Stimulated activated naive B cell treated with anti-CD40 and anti-IgM and Interleukin-4, amounts not matched to agents 10 μg/mL and 1 μg/mL and 100 μg/mL, for 72 hours (primary cell): ENCODE results near the gene OR10T2.
"Not testable (repeated sequence)": the region's sequence is repeated elsewhere in the genome, so short reads cannot be mapped to it uniquely, and the experiment has no call there.

Experiments used
- ATAC-seq, 2 donors: fragments of 150-1000 bp; cut with Tn5 transposase; replicated peaks; 2 replicates each; pipeline ENCODE4 v1.10.0; 2021; ENCODE audit warnings: moderate library complexity in 1 of 2
- DNase-seq: peaks from one replicate; pipeline ENCODE4 v3.0.0; 2021
- H3K27ac Mint-ChIP-seq: one replicate; pipeline ENCODE4 v1.8.0; 2022; ENCODE audit warnings: mild to moderate bottlenecking, mixed read lengths
- H3K27me3 Mint-ChIP-seq, 2 donors: one replicate each; pipeline ENCODE4 v1.8.0; 2022; ENCODE audit warnings: mixed read lengths in 2 of 2
- H3K36me3 Mint-ChIP-seq, 2 donors: one replicate each; pipeline ENCODE4 v1.8.0; 2022; ENCODE audit warnings: mixed read lengths in 2 of 2, mild to moderate bottlenecking in 1 of 2
- H3K4me1 Mint-ChIP-seq, 2 donors: one replicate each; pipeline ENCODE4 v1.8.0; 2022; ENCODE audit warnings: mixed read lengths in 2 of 2, mild to moderate bottlenecking in 1 of 2
- H3K4me3 Mint-ChIP-seq, 2 donors: one replicate each; pipeline ENCODE4 v1.8.0; 2022; ENCODE audit warnings: mild to moderate bottlenecking in 2 of 2, mixed read lengths in 2 of 2, moderate library complexity in 1 of 2
- H3K9me3 Mint-ChIP-seq, 2 donors: one replicate each; pipeline ENCODE4 v1.8.0; 2022; ENCODE audit warnings: mixed read lengths in 2 of 2, mild to moderate bottlenecking in 1 of 2

The OR10T2 gene, protein sequence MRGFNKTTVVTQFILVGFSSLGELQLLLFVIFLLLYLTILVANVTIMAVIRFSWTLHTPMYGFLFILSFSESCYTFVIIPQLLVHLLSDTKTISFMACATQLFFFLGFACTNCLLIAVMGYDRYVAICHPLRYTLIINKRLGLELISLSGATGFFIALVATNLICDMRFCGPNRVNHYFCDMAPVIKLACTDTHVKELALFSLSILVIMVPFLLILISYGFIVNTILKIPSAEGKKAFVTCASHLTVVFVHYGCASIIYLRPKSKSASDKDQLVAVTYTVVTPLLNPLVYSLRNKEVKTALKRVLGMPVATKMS

DNA sequence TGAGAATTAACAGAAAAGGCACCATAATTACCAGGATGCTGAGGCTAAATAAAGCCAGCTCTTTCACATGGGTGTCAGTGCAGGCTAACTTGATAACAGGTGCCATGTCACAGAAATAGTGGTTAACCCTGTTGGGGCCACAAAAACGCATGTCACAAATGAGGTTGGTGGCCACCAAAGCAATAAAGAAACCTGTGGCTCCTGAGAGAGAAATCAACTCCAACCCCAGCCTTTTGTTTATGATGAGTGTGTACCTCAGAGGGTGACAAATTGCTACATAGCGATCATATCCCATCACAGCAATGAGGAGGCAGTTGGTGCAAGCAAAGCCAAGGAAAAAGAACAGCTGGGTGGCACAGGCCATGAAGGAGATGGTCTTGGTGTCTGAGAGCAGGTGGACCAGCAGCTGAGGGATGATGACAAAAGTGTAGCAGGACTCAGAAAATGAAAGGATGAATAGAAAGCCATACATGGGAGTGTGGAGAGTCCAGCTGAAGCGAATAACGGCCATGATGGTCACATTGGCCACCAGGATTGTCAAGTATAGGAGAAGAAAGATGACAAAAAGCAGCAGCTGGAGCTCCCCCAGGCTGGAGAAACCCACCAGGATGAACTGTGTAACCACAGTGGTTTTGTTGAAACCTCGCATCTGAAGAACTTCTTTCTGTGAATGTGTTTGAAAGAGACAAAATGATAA lies at the start of gene OR10T2:
Gene OR10T2, minus strand, starts transcription at position 649 of the 697 bp plus-strand sequence. Its CDS starts 0 bp downstream, at position 649.
- DNase-seq: no peak
- ATAC-seq: no peak
- H3K27me3 Mint-ChIP-seq: no peaks in the 10 kb centered on the region
- no peaks in the 10 kb centered on the region for H3K9me3 Mint-ChIP-seq
- no peak within 1 kb of the TSS for H3K4me3 Mint-ChIP-seq
- H3K36me3 Mint-ChIP-seq: no peaks in the 10 kb centered on the region
- H3K27ac Mint-ChIP-seq: no peak within 1 kb of the TSS
- peaks cover 8 to 10% of the 10 kb centered on the region in 2 donors for H3K4me1 Mint-ChIP-seq

DNA sequence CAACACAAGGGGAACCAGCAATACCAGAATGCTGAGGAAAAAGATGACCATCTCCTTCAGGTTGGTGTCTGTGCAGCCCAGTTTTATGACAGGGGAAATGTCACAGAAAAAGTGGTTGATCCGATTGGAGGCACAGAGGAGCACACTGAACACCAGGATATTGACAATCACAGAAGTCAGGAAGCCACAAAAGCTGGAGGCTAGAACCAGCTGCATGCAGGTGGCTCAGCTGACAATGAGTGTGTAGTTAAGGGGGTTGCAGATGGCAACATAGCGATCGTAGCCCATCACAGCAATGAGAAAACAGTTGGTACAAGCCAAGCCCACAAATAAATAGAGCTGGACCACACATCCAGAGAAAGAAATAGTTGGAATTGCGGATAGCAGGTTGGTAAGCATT lies 46.1 kb upstream of the OR10T2 start:
- peaks cover 0 to 2% of the 10 kb centered on the region in 2 donors for H3K4me1 Mint-ChIP-seq
- H3K27ac Mint-ChIP-seq: no peak overlapping the region
- peaks cover under 1 to 1% of the 10 kb centered on the region in 2 donors for H3K9me3 Mint-ChIP-seq
- ATAC-seq (no peak), DNase-seq (no peak)
- no peak overlapping the region for H3K4me3 Mint-ChIP-seq
- no peaks in the 10 kb centered on the region for H3K36me3 Mint-ChIP-seq
- H3K27me3 Mint-ChIP-seq: peaks cover 21 to 24% of the 10 kb centered on the region in 2 donors

DNA sequence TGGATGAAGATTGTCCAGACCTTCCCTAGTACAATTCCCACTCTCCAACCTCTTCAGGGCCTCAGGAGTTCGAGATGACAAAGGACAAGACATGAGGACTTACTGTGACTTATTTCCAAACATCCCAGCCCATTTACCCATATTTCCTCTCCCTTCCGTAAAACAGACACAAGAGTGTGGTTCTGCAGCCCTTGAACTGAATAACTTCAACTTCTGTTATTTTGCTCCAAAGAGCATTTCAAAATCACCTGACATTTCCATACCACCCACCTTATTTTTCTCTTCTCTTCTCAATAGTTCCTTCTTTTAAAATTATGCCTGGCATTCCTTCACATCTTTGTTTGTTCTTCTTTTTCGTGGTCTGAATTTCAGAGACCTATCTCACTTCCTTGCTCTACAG lies 35.5 kb upstream of the OR10T2 start:
- peaks cover 6 to 7% of the 10 kb centered on the region in 2 donors for H3K4me1 Mint-ChIP-seq

DNA sequence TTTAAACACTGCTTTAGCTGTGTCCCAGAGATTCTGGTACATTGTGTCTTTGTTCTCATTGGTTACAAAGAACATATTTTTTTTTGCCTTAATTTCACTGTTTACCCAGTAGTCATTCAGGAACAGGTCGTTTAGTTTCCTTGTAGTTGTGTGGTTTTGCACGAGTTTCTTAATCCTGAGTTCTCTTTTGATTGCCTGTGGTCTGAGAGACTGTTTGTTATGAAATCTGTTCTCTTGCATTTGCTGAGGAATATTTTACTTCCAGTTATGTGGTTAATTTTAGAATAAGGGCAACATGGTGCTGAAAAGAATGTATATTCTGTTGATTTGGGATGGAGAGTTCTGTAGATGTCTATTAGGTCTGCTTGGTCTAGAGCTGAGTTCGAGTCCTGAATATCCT lies 30.9 kb upstream of the OR10T2 start:
- ATAC-seq, H3K4me1 Mint-ChIP-seq, H3K27ac Mint-ChIP-seq, DNase-seq, H3K4me3 Mint-ChIP-seq: not testable (repeated sequence)
- H3K27me3 Mint-ChIP-seq: peaks cover 29 to 50% of the 10 kb centered on the region in 2 donors
- H3K9me3 Mint-ChIP-seq: peaks cover 14 to 20% of the 10 kb centered on the region in 2 donors
- H3K36me3 Mint-ChIP-seq: peaks cover 10 to 12% of the 10 kb centered on the region in 2 donors

More for the DNA sequence above, 35.5 kb upstream of the OR10T2 start:
- Mint-ChIP-seq H3K27me3 (peaks cover 24 to 41% of the 10 kb centered on the region in 2 donors), H3K9me3 (peaks cover 6 to 10% of the 10 kb centered on the region in 2 donors), H3K36me3 (peaks cover 6 to 10% of the 10 kb centered on the region in 2 donors), H3K4me3 (no peak overlapping the region), H3K27ac (no peak overlapping the region)
- no peak for DNase-seq
- ATAC-seq: no peak

DNA sequence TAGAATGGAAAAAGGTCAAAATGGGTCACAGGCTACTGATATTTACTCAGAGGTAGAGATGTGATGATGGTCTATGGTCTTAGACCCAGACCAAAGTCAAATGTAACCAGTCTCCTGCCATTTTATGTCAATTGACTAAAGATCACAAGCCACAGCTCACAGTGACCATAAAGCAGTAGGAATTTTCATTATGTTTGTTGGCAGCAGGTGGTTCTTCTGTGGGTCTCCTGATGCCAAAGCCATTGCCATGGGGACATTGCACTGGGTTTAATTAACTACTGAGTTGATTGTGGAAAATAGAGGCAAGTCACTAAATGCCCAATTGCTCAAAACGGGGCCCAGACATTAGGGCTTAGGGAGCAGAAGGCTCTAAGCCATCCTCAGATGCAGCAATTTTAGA lies 26.9 kb upstream of the OR10T2 start, which contains the start of gene OR10K2:
Gene OR10K2, minus strand, starts transcription at position 101 of the 400 bp plus-strand sequence. CDS start 5,371 bp downstream, outside the sequence.
- Mint-ChIP-seq H3K27me3 (peaks cover 21 to 37% of the 10 kb centered on the region in 2 donors), H3K9me3 (peaks cover 8 to 12% of the 10 kb centered on the region in 2 donors), H3K4me3 (no peak within 1 kb of the TSS), H3K4me1 (no peaks in the 10 kb centered on the region), H3K27ac (no peak within 1 kb of the TSS), H3K36me3 (peaks cover 3 to 6% of the 10 kb centered on the region in 2 donors)
- DNase-seq (no peak), ATAC-seq (no peak)

DNA sequence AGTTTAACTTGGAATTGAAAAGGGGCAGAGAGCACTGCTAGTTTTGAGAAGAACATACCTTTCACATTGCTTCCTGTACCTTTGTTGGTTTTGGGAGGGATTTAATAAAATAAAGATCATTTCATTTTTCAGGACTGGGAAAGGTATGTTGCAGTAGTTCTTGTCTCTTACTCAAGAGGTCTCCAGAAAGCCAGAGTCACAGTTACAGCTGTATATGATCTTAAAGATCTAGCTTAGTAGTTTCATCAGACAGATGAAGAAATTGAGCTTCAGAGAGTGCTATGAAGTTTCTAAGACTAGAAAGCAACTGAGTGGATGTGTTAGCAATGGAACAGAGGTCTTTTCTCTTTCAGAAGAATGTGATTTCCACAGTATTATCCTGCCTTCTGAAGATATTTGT lies 25.8 kb upstream of the OR10T2 start:
- no peak for DNase-seq
- Mint-ChIP-seq H3K9me3 (peaks cover 8 to 9% of the 10 kb centered on the region in 2 donors), H3K4me1 (no peaks in the 10 kb centered on the region), H3K4me3 (no peak overlapping the region), H3K36me3 (peaks cover 2 to 6% of the 10 kb centered on the region in 2 donors), H3K27ac (no peak overlapping the region), H3K27me3 (peaks cover 26 to 37% of the 10 kb centered on the region in 2 donors)
- ATAC-seq: no peak

DNA sequence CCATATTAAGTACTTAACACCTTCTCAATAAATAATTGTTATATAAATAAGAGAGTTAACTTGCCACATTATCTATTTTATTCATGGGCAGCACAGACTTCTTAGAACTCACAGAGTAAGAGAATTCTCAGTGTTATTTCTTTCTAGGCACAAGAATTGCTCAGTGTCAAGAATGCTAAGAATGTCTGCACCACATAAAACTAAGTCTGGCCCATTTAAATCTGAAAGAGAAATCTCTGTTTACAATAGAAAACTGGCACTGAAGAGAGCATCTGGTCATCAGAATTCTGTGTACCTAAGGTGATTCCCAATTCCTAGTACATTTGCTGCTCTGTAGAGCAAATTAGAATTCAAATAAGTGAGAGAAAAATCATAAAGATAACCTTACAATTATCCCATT lies 22.9 kb upstream of the OR10T2 start:
- Mint-ChIP-seq H3K36me3 (no peaks in the 10 kb centered on the region), H3K4me1 (peaks cover 0 to 5% of the 10 kb centered on the region in 2 donors), H3K27me3 (peaks cover 17% of the 10 kb centered on the region in 2 donors), H3K4me3 (no peak overlapping the region), H3K9me3 (no peaks in the 10 kb centered on the region), H3K27ac (no peak overlapping the region)
- ATAC-seq: no peak
- DNase-seq: no peak

DNA sequence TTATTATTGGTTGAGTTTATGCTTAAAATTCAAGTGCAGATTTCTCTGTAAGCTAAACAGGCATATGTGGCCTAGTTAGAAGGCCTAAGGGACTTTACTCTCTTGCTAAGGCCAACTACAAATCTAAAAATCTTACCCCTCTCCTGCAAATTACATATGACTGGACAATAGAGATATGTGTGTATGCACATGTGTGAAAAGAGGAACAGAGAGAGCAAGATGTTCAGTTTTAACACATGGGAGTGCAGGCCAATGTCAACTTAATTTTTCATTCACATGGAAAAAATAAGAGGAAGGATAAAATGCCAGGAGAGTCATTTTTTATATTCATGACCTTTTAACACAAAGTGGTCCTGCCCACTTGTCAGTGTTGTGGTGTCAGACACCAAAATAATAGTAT lies 18.3 kb upstream of the OR10T2 start:
- Mint-ChIP-seq H3K27me3 (peaks cover 12 to 25% of the 10 kb centered on the region in 2 donors), H3K9me3 (no peaks in the 10 kb centered on the region), H3K4me1 (peaks cover 0 to 5% of the 10 kb centered on the region in 2 donors), H3K36me3 (no peaks in the 10 kb centered on the region), H3K4me3 (no peak overlapping the region), H3K27ac (no peak overlapping the region)
- no peak for DNase-seq
- ATAC-seq: peak; percentile 67 to 79

DNA sequence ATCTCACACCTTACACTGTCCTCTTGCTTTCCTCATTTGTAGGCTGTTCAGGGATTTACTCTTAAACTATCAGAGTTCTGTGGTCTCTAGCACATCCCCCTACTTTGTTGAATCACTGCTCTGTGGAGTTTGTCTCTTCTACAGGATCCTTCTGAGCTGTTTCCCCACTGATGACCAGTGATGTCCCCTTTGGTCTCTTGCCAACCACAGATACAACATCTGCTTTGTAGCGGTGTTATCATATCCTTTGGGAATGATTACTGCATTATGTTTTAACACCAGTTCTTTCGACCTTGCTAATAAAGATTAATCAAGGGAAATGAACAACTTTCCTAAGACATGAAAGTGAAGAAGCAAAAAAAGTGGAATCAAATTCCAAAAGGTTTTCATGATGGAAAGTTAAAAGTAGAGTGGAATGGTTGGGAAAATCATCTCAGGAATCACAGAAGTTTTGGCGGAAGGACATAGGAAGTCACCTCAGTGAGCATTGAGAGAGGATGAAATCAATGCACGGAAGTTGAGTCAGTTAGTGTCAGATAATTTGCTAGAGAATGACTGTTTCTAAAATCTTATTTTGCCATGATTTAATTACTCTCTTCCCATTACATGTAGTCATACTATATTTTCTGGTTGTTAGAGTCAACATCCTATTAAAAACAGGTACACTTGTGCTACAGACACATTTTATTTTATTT lies 15.5 kb upstream of the OR10T2 start:
- no peaks in the 10 kb centered on the region for H3K9me3 Mint-ChIP-seq
- no peak for ATAC-seq
- no peak overlapping the region for H3K4me3 Mint-ChIP-seq

DNA sequence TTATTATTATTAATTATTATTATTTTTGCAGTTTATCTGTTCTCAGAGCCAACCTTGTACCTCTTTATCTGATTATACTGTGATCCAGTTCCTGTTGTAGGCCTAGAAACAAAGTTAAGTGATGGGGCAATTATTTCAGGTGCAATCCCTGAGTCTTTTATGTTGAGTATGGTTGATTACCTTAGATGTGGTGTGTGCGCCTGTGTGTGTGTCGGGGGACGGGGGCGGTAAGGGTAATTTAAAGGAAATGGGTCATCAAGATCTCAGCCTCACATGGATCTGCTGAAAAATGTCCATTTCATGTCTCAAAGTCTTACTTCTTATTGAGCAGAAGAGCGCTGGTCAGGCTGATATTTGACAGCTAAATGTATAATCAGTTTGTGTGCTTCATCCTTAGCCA lies 7.8 kb upstream of the OR10T2 start:
- Mint-ChIP-seq H3K36me3 (no peaks in the 10 kb centered on the region), H3K4me3 (no peak overlapping the region), H3K27me3 (peaks cover 0 to 6% of the 10 kb centered on the region in 2 donors), H3K4me1 (no peaks in the 10 kb centered on the region), H3K9me3 (no peaks in the 10 kb centered on the region), H3K27ac (no peak overlapping the region)
- no peak for DNase-seq
- no peak for ATAC-seq

More for the DNA sequence above, 15.5 kb upstream of the OR10T2 start:
- DNase-seq: no peak
- Mint-ChIP-seq H3K27me3 (peaks cover 0 to 8% of the 10 kb centered on the region in 2 donors), H3K27ac (no peak overlapping the region), H3K4me1 (peaks cover 0 to 5% of the 10 kb centered on the region in 2 donors), H3K36me3 (no peaks in the 10 kb centered on the region)

DNA sequence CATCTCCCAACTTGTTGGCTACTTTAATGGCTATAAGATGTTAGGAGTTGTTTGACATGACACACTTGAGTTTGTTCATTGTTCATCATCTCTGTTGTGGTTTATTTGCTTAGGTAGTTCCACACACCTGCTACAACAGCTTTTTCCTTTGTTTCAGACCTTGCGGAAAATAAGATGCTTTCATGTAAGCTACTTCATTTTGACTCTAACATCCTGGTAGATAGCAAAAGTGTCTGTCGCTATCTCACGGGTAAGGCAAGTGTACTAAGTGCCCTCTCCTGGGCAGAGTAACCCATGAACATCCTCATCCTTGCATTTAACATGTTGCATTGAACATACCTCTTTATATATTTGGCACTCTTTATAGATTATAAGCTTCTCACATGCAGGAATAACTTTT lies 1.6 kb upstream of the OR10T2 start:
- Mint-ChIP-seq H3K4me1 (peaks cover 0 to 3% of the 10 kb centered on the region in 2 donors), H3K4me3 (no peak overlapping the region), H3K27ac (no peak overlapping the region), H3K27me3 (peaks cover 0 to 6% of the 10 kb centered on the region in 2 donors), H3K36me3 (no peaks in the 10 kb centered on the region), H3K9me3 (no peaks in the 10 kb centered on the region)
- DNase-seq (no peak), ATAC-seq (no peak)

DNA sequence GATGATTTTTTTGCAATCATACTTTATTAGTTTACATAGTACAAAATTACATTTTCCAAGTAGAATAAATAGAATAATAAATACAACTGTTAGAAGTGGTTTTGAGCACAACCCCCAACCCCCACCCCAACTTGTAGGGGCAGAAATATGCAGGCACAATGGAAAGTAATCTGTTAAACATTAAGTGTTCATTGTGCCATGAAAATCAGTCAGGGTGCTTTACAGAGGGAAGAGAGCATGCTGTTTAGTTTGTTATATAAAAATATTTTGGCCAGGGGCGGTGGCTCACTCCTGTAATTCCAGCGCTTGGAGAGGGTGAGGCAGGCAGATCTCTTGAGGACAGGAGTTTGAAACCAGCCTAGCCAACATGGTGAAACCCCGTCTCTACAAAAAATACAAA lies 2.6 kb downstream of the OR10T2 start:
- DNase-seq (no peak), ATAC-seq (no peak)
- no peaks in the 10 kb centered on the region for H3K9me3 Mint-ChIP-seq
- H3K27ac Mint-ChIP-seq: no peak overlapping the region
- H3K27me3 Mint-ChIP-seq: no peaks in the 10 kb centered on the region
- H3K36me3 Mint-ChIP-seq: no peaks in the 10 kb centered on the region
- H3K4me3 Mint-ChIP-seq: no peak overlapping the region
- H3K4me1 Mint-ChIP-seq: peaks cover 8 to 10% of the 10 kb centered on the region in 2 donors

DNA sequence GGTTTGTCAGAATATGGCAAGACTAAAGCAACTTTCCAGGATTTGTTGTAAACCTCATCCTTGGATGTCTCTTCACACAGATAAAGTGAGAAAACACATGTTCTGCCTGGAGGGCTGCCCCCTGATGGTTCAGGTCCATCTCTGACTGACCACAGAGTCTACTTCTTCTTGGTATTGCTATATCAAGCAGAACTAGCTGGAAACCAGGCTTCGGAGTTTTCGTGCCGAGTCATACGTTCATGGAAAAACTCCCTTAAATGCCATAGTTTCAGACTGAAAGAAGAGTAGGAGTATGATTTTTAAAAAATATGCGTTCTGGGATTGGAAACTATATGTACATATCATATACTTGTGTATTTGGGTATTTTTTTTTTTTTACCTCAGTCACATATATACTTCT lies 5.8 kb downstream of the OR10T2 start:
- DNase-seq: no peak
- no peak overlapping the region for H3K4me3 Mint-ChIP-seq
- peaks cover 7 to 19% of the 10 kb centered on the region in 2 donors for H3K4me1 Mint-ChIP-seq
- H3K36me3 Mint-ChIP-seq: no peaks in the 10 kb centered on the region
- H3K27ac Mint-ChIP-seq: no peak overlapping the region
- H3K27me3 Mint-ChIP-seq: no peaks in the 10 kb centered on the region
- H3K9me3 Mint-ChIP-seq: no peaks in the 10 kb centered on the region
- ATAC-seq: no peak

DNA sequence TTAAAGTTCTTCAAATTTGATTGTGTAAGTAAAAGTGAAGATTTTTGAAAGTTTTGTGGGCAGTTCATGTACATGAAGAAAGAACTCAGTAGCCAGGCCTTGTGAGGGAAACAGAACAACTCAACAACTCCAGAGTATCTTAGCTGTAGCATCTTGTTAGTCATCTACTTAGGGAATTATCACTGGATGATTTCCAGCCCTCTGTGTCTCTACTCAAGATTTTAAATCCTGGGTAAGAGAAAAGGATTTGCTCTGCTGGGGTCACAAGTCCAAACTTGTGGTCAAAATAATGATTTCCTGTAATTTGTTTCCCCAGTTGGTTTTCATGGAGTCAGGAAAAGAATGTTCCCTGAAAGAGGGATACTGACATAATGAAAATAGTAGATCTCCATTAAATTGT lies 8.2 kb downstream of the OR10T2 start:
- Mint-ChIP-seq H3K4me1 (peaks cover 7 to 19% of the 10 kb centered on the region in 2 donors), H3K36me3 (no peaks in the 10 kb centered on the region), H3K27ac (no peak overlapping the region), H3K27me3 (no peaks in the 10 kb centered on the region), H3K4me3 (no peak overlapping the region), H3K9me3 (peaks cover 0 to 3% of the 10 kb centered on the region in 2 donors)
- ATAC-seq (no peak), DNase-seq (no peak)
